NT2/D1 (cell line): ENCODE data around the gene GAS7.

Source experiments
- DNase-seq: peaks from one replicate; pipeline ENCODE4 v3.0.0-alpha.2; 2011; ENCODE audit warnings: low read depth, low spot score
- H3K27me3 ChIP-seq: 2 replicates; pipeline ENCODE4 v1.6.0; 2011; ENCODE audit warnings: mild to moderate bottlenecking; ENCODE audit not compliant: insufficient read length, insufficient read depth
- H3K36me3 ChIP-seq: 2 replicates; pipeline ENCODE4 v1.6.1; 2011; ENCODE audit warnings: mild to moderate bottlenecking, low read length, mixed read lengths; ENCODE audit not compliant: insufficient read depth, insufficient read length
- H3K4me1 ChIP-seq: 2 replicates; pipeline ENCODE4 v1.5.1; 2011; ENCODE audit not compliant: insufficient read depth, insufficient read length
- H3K4me3 ChIP-seq: 2 replicates; pipeline ENCODE4 v1.5.1; 2011; ENCODE audit warnings: low read depth; ENCODE audit not compliant: insufficient read length
- H3K9ac ChIP-seq: 2 replicates; pipeline ENCODE4 v1.6.0; 2011; ENCODE audit warnings: low read depth; ENCODE audit not compliant: insufficient read length
- H3K9me3 ChIP-seq: 2 replicates; pipeline ENCODE4 v1.5.1; 2011; ENCODE audit warnings: mild to moderate bottlenecking, low read length; ENCODE audit not compliant: insufficient read depth
- SUZ12 ChIP-seq: IDR thresholded peaks from 2 replicates; pipeline ENCODE4 v1.6.1; 2011; ENCODE audit not compliant: insufficient read length, insufficient read depth; ENCODE audit errors: extremely low read depth
- YY1 ChIP-seq: IDR thresholded peaks from 2 replicates; pipeline ENCODE4 v1.6.1; 2011; ENCODE audit not compliant: insufficient read length, insufficient read depth
- ZNF274 ChIP-seq: IDR thresholded peaks from 2 replicates; pipeline ENCODE4 v1.6.1; 2011; ENCODE audit warnings: mild to moderate bottlenecking, low read depth, low read length

The GAS7 gene

DNA sequence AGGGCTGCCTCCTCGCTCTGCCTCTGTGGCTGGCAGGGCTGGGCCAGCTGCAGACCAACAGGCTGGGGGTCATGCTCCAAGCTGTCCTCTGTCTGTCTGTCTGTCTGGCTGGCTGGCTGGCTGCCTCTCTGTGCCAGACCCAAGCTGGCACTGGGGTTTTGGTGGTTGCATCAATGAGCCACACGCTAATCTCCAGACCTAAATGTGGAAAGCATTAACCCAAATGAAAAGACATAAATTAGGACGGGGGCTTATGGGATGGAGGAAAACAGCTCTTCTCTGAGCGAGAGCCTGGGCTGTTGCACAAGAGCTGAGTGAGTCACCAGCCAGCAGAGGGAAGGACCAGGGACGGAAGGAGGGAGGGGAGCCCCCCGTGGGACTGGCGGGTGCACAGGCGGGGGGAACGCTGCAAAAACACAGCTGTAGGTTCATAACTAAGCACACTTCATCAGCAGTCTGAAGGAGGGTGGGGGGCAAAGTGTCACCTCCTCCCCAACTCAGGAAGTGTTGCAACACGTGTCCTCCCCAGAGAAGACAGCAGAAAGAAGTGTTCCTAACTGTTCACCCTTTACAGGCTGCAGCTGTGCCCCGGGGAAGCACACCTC is 83.4 kb downstream of the GAS7 start:
- Histone ChIP-seq H3K9ac (peak overlapping the region; percentile 61), H3K9me3 (no peaks in the 10 kb centered on the region; the same call in 1 of the 2 replicates), H3K4me3 (no peak overlapping the region), H3K4me1 (peaks cover 7% of the 10 kb centered on the region), H3K27me3 (no peaks in the 10 kb centered on the region), H3K36me3 (no peaks in the 10 kb centered on the region)
- TF ChIP-seq ZNF274 (no peak), SUZ12 (no peak), YY1 (no peak)
- DNase-seq, result no peak

DNA sequence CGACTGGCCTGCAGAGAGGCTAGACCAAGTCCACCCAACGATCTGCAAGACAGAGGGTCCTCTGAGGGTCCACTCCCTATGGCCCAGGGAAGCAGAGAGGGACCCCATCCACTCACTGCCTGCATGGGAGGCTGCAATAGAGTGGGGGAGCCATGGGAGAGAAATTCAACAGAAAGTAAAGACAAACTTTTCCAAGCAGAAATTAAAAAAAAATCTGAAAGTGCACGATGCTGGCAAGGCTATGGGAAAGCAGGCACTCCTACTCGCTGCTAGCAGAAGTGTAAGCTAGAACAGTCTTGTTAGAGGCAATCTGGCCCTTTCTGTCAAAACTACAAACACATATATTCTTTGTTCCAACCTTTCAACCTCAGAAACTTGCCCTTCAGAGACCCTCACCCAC is 85.4 kb downstream of the GAS7 start:
- Histone ChIP-seq H3K36me3 (no peaks in the 10 kb centered on the region), H3K9ac (no peak overlapping the region)

DNA sequence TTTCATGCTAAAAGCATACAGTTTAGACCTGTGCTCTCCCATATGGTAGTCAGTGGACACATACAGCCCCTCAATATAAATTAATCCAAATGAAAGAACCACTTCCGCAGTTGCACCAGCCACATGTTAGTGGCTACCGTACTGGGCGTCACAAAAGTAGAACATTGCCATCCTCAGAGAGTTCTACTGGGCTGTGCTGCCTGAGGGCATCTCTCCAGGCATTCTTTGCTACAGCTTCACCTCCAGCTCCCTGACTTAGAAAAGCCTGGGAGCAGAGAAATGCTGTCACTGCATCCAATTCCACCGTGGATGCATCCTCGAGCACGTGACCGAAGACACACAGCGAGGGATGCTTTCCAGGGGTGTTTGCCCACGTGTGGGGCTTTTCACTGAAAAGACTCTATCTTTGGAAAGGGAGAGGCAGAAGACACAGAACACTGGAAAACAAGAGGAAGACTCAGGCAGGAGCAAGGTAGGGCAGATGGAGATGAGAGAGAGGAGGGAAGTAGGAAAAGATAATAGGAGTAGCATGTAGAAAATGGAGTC is 86.4 kb downstream of the GAS7 start:
- H3K9me3 ChIP-seq, result no peaks in the 10 kb centered on the region; the same call in 1 of the 2 replicates
- no peaks in the 10 kb centered on the region for H3K27me3 ChIP-seq
- TF ChIP-seq ZNF274 (no peak), YY1 (no peak), SUZ12 (no peak)
- H3K9ac ChIP-seq, result no peak overlapping the region
- no peaks in the 10 kb centered on the region for H3K4me1 ChIP-seq
- H3K36me3 ChIP-seq, result no peaks in the 10 kb centered on the region
- no peak overlapping the region for H3K4me3 ChIP-seq
- no peak for DNase-seq

More for the DNA sequence above, 85.4 kb downstream of the GAS7 start:
- DNase-seq, result no peak
- Histone ChIP-seq H3K4me3 (no peak overlapping the region), H3K9me3 (no peaks in the 10 kb centered on the region; the same call in 1 of the 2 replicates), H3K27me3 (no peaks in the 10 kb centered on the region), H3K4me1 (peaks cover 2% of the 10 kb centered on the region)
- TF ChIP-seq YY1, result no peak
- TF ChIP-seq SUZ12, result no peak
- TF ChIP-seq ZNF274, result no peak

DNA sequence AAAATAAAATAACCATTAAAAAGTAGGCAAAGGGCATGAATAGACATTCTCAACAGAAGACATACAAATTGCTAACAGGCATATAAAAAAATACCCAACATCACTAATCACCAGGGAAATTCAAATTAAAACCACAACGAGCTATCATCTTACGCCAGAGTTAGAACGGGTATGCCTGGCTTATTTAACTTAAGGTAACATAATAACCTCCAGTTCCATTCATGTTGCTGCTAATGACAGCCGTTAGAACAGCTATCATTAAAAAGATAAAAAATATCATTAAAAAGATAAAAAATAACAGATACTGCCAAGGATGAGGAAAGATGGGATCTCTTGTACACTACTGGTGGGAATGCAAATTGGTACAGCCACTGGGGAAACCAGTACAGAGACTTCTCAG is 89.3 kb downstream of the GAS7 start:
- no peaks in the 10 kb centered on the region for H3K36me3 ChIP-seq
- no peak for TF ChIP-seq YY1
- no peak for TF ChIP-seq ZNF274
- no peak for TF ChIP-seq SUZ12
- no peaks in the 10 kb centered on the region for H3K27me3 ChIP-seq
- DNase-seq, result no peak
- H3K4me3 ChIP-seq, result no peak overlapping the region
- H3K4me1 ChIP-seq, result peaks cover 2% of the 10 kb centered on the region
- H3K9ac ChIP-seq, result no peak overlapping the region
- no peaks in the 10 kb centered on the region for H3K9me3 ChIP-seq

DNA sequence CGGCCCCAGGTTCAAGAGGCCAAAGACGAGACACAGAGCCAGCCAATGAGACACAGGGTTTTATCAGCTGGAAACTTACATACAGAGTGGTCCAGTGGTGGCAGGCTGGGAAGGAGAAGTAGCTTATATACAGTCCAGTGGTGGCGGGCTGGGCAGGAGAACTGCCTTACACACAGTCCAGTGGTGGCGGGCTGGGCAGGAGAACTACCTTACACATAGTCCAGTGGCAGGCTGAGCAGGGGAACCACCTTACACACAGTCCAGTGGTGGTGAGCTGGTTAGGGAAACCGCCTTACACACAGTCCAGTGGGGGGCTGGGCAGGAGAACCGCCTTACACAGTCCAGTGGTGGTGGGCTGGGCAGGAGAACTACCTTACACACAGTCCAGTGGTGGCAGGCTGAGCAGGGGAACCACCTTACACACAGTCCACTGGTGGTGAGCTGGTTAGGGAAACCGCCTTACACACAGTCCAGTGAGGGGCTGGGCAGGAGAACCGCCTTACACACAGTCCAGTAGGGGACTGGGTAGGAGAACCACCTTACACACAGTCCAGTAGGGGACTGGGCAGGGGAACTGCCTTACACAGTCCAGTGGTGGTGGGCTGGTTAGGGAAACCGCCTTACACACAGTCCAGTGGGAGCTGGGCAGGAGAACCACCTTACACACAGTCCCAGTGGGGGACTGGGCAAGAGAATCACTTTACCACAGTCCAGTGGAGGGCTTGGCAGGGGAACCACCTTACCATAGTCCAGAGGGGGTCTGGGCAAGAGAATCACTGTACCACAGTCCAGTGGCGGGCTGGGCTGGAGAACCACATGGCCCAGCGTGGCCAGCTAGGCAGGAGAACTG is 90.9 kb downstream of the GAS7 start:
- DNase-seq, result no peak
- Histone ChIP-seq H3K4me3 (no peak overlapping the region), H3K27me3 (no peaks in the 10 kb centered on the region), H3K9me3 (no peaks in the 10 kb centered on the region), H3K36me3 (no peaks in the 10 kb centered on the region), H3K4me1 (peaks cover 2% of the 10 kb centered on the region), H3K9ac (no peak overlapping the region)
- TF ChIP-seq ZNF274, result no peak
- TF ChIP-seq SUZ12, result no peak
- no peak for TF ChIP-seq YY1

DNA sequence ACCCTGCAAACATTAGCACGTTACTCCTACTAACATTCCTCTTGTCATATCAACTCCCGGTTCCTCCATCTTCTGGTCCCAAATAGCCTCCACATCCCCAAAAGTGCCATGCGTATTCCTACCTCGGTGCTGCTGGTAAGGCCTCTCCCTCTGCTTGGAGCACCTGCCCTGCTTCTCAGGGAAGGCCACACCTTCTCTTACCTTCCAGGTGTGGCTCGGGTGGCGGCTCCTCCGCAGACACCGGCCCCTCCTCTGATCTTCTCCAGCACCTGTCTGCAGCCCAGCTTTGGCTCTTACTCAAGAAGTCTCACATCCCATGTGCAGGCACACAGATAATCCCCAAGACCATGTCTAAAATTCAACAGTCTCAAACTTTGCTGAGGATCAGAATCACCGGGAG is 92.3 kb downstream of the GAS7 start:
- DNase-seq, result no peak
- Histone ChIP-seq H3K4me3 (no peak overlapping the region), H3K27me3 (no peaks in the 10 kb centered on the region), H3K9me3 (no peaks in the 10 kb centered on the region), H3K4me1 (peaks cover 2% of the 10 kb centered on the region), H3K36me3 (no peaks in the 10 kb centered on the region), H3K9ac (no peak overlapping the region)
- TF ChIP-seq SUZ12 (no peak), ZNF274 (no peak), YY1 (no peak)

DNA sequence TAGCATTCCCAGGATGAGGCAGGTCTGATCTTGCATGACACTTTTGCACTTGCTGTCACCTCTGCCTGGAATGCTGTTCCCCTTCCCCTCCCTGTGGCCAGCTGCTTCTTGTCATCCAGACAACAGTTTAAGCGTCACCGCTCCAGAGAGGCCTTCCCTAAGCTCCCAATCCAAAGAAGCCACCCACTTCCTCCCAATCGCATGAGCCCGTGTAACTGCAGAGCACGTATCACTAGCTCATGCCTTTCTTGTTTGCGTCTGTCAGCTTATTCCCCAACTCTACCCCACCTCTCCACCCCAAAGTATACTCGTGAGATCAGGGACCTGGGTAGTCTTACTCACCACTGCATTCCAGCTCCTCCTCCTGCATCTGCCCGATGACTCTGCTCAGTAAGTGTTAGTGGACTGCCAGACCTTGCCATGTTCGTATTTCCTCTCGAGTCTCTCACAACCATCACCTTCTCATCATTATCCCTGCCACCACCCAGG is 92.8 kb downstream of the GAS7 start:
- Histone ChIP-seq H3K36me3 (no peaks in the 10 kb centered on the region), H3K9ac (no peak overlapping the region), H3K4me3 (no peak overlapping the region), H3K27me3 (no peaks in the 10 kb centered on the region), H3K4me1 (peaks cover 2% of the 10 kb centered on the region), H3K9me3 (no peaks in the 10 kb centered on the region)
- TF ChIP-seq SUZ12, result no peak
- no peak for TF ChIP-seq ZNF274
- no peak for TF ChIP-seq YY1
- DNase-seq, result no peak
